Thyroid gland (tissue), 4 donors: Measurements from ENCODE around the gene TMEM259. TPM values are rescaled to one million over a fixed set of nuclear protein-coding genes. Genes with fewer than 3 reads are reported as not detected.

Source experiments
- small RNA-seq: library from RNA; depleted of rRNA; stranded (forward); fragments of <200 nt; gene quantifications from one replicate; pipeline ENCODE3, GENCODE V24; 2016
- total RNA-seq, 4 donors: library from RNA; depleted of rRNA; stranded (reverse); fragments of >200 nt; gene quantifications; one replicate each; pipeline ENCODE4 v1.2.3, GENCODE V29; 2016

TMEM259 gene
- total RNA-seq, 4 donors from 2014 or later: 162 to 238 (median 192) TPM

Small RNAs within 50 kb of the gene (small RNA-seq; reads per million reads assigned to genes)
- gene RNU6-2: not detected

Other genes starting within 250 kb of the TMEM259 start
- gene PTBP1, start 223.7 kb downstream of the TMEM259 start, total RNA-seq: 100 to 1,000 TPM; 161 to 277 (median 199) TPM
- gene PLPPR3, start 199.2 kb downstream of the TMEM259 start, total RNA-seq: not detected
- gene AZU1, start 193.3 kb downstream of the TMEM259 start, total RNA-seq: not detected
- gene PRTN3, start 180.1 kb downstream of the TMEM259 start, total RNA-seq: not detected
- gene ELANE, start 168.8 kb downstream of the TMEM259 start, total RNA-seq: 1 to 10 TPM in 3 of 4 donors, not detected in 1; 1.9 to 2.1 (median 2.1) TPM
- 1,000 to 10,000 TPM in 1 of 4 donors, 100 to 1,000 TPM in 3; 339 to 1,037 (median 506) TPM for gene CFD, start 161.5 kb downstream of the TMEM259 start, total RNA-seq
- 10 to 100 TPM; 33.2 to 66.5 (median 54.3) TPM for gene MED16, start 127.9 kb downstream of the TMEM259 start, total RNA-seq
- not detected for gene RNU6-9, start 127.6 kb downstream of the TMEM259 start, total RNA-seq
- gene R3HDM4, start 107.9 kb downstream of the TMEM259 start, total RNA-seq: 10 to 100 TPM; 29.2 to 45.8 (median 34.9) TPM
- not detected for gene KISS1R, start 103.8 kb downstream of the TMEM259 start, total RNA-seq
- gene ARID3A, start 95.1 kb downstream of the TMEM259 start, total RNA-seq: 1 to 10 TPM; 2.6 to 7.7 (median 3.9) TPM
- 10 to 100 TPM; 15.2 to 73.5 (median 46.8) TPM for gene WDR18, start 36.8 kb downstream of the TMEM259 start, total RNA-seq
- under 1 TPM in 1 of 4 donors, not detected in 3; 0.22 TPM for gene GRIN3B, start 20.7 kb downstream of the TMEM259 start, total RNA-seq
- not detected for gene RNU6-2, start 399 bp upstream of the TMEM259 start, total RNA-seq
- gene CNN2, start 5.5 kb upstream of the TMEM259 start, total RNA-seq: 10 to 100 TPM; 60.7 to 88.2 (median 82.2) TPM
- gene ABCA7, start 19.0 kb upstream of the TMEM259 start, total RNA-seq: 10 to 100 TPM; 15.5 to 58.7 (median 29.8) TPM
- gene ARHGAP45, start 46.0 kb upstream of the TMEM259 start, total RNA-seq: 10 to 100 TPM; 11.5 to 19.8 (median 14.4) TPM
- gene POLR2E, start 74.3 kb upstream of the TMEM259 start, total RNA-seq: 100 to 1,000 TPM in 3 of 4 donors, 10 to 100 TPM in 1; 87.6 to 264 (median 163) TPM
- 100 to 1,000 TPM; 350 to 485 (median 414) TPM for gene GPX4, start 82.9 kb upstream of the TMEM259 start, total RNA-seq
- 10 to 100 TPM; 22.8 to 69.0 (median 25.5) TPM for gene SBNO2, start 153.1 kb upstream of the TMEM259 start, total RNA-seq
- gene STK11, start 184.7 kb upstream of the TMEM259 start, total RNA-seq: 10 to 100 TPM; 60.2 to 83.4 (median 71.1) TPM
- gene CBARP, start 216.9 kb upstream of the TMEM259 start, total RNA-seq: 1 to 10 TPM in 3 of 4 donors, under 1 TPM in 1; 0.73 to 3.2 (median 1.5) TPM
- 100 to 1,000 TPM in 1 of 4 donors, 10 to 100 TPM in 3; 39.2 to 182 (median 83.0) TPM for gene ATP5F1D, start 220.6 kb upstream of the TMEM259 start, total RNA-seq
- gene MIDN, start 227.5 kb upstream of the TMEM259 start, total RNA-seq: 10 to 100 TPM; 16.2 to 89.2 (median 17.9) TPM
- 1,000 to 10,000 TPM in 2 of 4 donors, 100 to 1,000 TPM in 2; 679 to 1,194 (median 893) TPM for gene CIRBP, start 248.2 kb upstream of the TMEM259 start, total RNA-seq